SW 1271 (cell line): ENCODE measurements around the gene CDC25C.
"Not testable (repeated sequence)": the region's sequence is repeated elsewhere in the genome, so short reads cannot be mapped to it uniquely, and the experiment has no call there.

Experiments
- DNase-seq, 2 experiments: peaks; one replicate each; lab custom pipeline; 2025; lab: John Stamatoyannopoulos, UW

Gene CDC25C

GRCh38 chr5:138275379-138275782, 56.2 kb downstream of the CDC25C start:
- no peak for DNase-seq

DNA sequence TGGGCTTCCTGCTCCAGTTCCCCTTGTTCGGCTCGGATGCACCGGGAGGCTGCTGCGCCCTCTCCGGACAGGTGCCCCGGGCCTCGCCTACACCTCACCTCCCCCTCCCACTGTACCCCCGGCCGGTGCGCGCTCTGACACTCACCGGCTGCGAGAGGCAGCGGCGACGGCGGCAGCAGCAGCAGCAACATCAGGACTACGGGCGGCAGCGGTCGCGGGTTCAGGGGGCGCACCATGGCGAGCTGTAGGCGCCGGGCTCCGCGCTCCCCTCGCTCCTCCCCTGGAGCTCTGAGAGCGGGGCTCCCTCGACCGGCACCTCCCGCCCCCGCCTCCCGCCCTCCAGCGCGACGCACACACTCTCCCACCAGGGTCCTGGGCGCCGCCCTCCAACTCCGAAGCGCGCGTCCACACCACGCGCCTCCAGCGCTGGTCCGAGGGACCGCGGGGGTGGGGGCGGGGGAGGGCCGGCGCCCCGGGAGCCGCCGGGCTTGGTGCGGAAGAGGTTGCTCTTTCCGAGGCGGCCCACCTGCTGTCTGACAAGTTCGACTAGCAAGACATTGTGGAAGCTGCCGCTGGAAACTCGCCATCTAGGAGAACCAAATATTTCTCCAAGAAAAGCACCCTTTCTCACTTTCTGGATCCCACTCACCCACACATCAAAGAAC, 57.3 kb downstream of the CDC25C start, which contains the start of gene GFRA3:
TSS of gene GFRA3 (minus strand) at position 433 of the 665 bp plus-strand sequence. CDS start at position 236, 197 bp downstream.
- DNase-seq, result no peak

DNA sequence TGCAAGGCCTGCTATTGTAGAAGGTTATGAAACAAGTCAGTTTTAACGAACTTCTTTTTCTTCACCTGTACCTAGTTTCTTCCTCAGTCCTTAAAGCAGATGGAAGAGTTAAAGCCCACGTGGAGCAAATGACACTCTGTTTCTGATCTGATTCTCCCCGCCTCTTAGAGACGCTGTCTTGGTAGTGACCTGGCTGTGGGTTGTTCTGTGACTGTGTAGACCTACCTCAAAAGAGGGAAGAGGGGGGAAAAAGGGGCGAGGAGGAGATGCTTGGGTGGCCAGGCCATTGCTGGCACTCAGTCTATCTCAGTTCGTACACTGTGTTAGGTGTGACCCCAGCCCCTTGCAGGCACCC, 57.8 kb downstream of the CDC25C start:
- no peak for DNase-seq

- no peak for DNase-seq
Observed at GRCh38 chr5:138272681-138273080, 58.9 kb downstream of the CDC25C start.

DNA sequence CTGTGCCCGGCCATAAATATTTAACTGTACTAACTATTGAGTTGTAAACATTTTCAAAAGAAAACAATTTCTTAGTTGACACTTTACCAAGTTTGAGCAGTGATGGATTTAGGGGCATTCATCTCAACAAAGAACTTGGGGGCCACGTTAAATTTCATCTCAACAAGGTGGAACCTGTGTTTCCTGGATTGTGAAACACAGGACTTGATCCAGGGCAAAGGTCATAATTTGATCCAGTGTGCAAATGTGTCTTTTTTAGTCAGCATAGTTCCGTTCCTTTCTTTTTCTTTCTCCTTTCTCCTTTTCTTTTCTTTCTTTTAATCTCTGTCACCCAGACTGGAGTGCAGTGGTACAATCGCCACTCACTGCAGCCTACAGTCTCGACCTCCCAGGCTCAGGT, 60.3 kb downstream of the CDC25C start:
- no peak for DNase-seq

DNA sequence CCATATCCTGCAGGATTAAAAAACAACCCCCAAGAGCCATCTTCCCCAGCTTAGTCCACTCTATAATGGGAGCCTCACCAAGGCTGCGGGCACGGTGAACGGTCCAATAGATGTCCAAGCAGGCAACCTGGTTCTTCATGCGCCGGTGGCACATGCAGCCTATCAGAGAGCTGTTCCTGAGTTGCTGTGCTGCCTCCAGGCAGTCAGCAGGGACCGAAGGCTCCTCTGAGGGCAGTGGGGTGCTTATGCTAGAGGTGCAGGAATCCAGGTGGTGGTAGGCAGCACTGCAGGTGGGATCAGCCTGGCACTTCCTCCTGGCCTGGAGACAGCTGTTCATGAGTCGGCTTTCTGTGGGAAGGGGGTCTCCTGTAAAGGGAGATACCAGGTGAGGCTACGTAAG, 67.4 kb downstream of the CDC25C start:
- DNase-seq, result no peak

DNA sequence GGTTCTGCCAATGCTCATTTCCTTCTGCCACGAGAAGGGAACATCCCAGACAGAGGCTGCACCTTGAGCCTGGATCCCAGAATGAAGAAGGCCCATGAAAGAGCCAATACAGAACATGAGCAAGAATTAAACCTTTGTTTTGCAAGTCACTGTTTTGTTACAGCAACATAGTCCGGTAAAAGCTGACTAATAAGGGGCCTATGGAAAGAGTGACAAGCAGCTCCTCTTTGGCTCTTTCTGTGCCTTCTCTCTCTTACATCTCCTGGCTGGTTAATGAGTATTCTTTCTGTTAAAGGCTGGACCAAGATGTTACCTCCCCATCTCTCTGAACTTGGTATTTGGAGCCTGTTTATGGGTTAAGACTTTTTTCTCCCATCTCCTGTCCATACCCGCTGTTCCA, 68.0 kb downstream of the CDC25C start:
- DNase-seq, result no peak

- no peak for DNase-seq
Observed at GRCh38 chr5:138258704-138259292, 72.8 kb downstream of the CDC25C start.

GRCh38 chr5:138257583-138257982, 74.0 kb downstream of the CDC25C start:
- no peak for DNase-seq

DNA sequence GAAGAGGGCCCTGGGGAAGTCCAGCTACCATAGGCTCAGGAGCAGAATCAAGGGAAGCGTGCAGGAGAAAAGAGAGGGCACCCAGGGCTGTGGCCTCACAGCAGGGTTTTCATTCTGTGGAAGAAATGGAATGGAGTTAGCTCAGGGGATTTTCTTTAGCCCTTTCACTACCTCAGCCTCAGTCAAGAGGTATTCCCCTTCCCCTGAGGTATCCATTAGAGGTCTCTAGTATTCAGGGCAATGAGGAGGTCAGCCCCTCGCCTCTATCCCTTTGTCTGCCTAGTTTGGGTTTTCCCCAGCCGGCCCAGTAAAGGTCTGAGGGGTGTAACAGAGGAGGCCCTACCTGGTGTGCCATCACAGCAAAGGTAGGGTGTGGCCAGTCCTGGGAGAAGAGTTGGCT, 78.7 kb downstream of the CDC25C start:
- DNase-seq, result no peak

DNA sequence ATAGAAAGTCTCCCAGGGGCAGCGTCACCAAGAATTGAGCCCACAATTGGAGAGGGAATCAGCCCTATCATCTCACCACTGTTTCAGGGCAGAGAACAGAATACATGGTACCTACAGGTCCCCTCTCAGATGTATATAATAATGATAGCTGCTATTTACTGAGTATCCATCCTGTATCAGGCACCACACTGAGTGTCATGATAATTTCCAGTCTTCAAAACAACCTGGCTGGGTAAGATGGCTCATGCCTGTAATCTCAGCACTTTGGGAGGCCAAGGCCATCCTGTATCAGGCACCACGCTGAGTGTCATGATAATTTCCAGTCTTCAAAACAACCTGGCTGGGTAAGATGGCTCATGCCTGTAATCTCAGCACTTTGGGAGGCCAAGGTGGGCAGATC, 83.8 kb downstream of the CDC25C start:
- DNase-seq, result not testable (repeated sequence)

DNA sequence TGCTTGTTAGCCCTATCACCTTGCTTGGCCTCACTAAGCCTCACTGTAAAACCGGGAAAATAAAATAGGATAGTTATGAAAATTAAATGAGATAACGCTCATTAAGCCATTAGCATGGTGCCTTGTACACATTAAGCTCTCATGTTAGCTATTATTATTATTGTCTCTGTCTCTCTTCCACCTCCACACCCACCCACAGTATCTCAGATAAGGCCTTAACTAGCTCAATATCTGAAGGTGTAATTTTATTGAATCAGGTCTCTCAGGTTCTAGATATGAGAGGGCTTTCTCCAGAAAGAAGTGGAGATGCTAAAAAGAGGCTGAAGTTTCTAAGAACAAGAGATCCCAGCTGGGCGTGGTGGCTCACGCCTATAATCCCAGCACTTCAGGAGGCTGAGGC, 84.8 kb downstream of the CDC25C start:
- DNase-seq, result no peak

DNA sequence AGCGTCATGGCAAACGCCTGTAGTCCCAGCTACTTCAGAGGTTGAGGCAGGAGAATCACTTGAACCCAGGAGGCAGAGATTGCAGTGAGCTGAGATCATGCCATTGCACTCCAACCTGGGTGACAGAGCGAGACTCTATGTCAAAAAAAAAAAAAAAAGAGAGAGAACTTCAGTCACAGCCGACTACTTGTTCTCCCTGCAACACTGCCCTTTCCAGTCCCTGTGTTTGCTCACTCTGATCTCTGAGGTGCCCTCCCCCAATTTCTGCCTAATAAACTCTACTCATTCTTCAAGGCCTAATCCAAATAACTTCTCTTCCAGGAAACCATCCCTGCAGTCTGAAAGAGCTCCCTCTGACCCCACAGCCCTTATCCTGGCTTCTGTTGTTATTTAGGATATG, 85.3 kb downstream of the CDC25C start:
- no peak for DNase-seq

DNA sequence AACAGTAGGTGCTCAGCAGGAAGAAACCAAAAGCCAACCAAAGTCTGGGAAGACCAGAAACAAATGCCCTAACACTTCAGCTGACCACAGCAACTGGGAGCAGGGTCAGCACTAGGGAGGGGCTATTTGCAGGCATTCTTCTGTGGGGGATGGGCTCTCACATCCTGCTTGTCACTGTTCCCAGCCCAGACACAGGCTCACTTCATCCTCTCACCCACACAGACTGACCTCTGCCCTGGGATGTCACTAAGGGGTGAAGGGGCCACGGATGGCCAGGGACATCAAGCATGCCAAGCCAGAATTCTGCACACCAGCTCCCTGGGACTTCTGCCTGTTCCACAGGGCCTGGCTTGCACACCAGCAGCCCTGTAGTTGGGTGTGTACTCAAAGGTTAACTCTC, 85.9 kb downstream of the CDC25C start:
- no peak for DNase-seq

GRCh38 chr5:138243794-138244193, 87.8 kb downstream of the CDC25C start:
- no peak for DNase-seq

- DNase-seq, result no peak
Observed at GRCh38 chr5:138241688-138242571, 89.7 kb downstream of the CDC25C start.

GRCh38 chr5:138240650-138241385, 90.8 kb downstream of the CDC25C start:
- DNase-seq, result no peak

DNA sequence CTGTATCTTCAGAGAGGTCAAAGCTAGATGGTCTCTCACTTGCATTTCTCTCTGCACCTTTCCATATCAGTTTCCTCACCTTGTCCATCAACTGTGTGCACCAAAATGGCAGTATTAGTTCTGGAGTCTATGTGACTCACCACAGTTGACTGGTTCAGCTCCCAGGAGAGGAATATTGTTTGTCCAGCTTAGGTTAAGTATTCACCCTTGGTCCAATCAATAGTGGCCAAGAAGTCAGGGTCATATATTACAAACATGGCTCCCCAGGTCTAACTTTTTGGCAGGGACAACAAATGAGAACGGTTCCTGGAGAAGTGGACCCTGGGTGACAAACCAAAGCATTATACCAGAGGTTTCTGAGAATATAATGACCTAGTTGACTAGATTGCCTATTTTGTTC, 93.6 kb downstream of the CDC25C start:
- no peak for DNase-seq
